GM06990 (cell line): ENCODE results near the gene ALPG.

Experiments used
- DNase-seq: peaks from one replicate; pipeline ENCODE4 v3.0.0-alpha.2; 2011; ENCODE audit not compliant: insufficient read length; ENCODE audit errors: extremely low read depth
- H3K27me3 ChIP-seq: replicated peaks from 2 replicates; pipeline ENCODE4 v1.6.0; 2011; ENCODE audit warnings: low read length; ENCODE audit not compliant: control insufficient read depth, insufficient read depth
- H3K36me3 ChIP-seq: 2 replicates; pipeline ENCODE4 v1.5.1; 2011; ENCODE audit warnings: low read length; ENCODE audit not compliant: control insufficient read depth, insufficient read depth
- H3K4me3 ChIP-seq: replicated peaks from 2 replicates; pipeline ENCODE4 v1.5.1; 2011; ENCODE audit warnings: low read depth, mild to moderate bottlenecking, control low read depth, low read length
- TF ChIP-seq, protein P1 (sequence below): IDR thresholded peaks from 2 replicates; pipeline ENCODE4 v1.5.1; 2011; ENCODE audit warnings: low read length, control low read depth, mild to moderate bottlenecking, inconsistent platforms; ENCODE audit not compliant: insufficient read depth, poor library complexity, severe bottlenecking

Gene ALPG

DNA sequence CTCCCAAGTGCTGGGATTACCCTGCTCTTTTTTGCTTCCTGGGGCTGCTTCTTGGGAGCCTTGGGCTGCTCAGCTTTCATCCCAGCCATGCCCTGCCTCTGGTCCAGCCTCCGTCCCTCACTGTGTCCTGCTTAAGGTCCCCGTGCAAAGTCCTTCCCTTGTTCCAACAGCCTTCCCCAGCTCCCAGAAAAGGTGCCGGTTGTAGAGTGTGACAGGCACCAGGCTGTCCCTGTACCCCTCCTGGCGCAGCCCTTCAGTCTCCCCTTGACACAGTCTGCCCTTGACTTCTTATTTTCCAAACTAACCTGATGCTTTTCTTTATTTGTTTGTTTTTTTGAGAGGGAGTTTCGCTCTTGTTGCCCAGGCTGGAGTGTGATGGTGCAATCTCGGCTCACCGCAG, 29.2 kb downstream of the ALPG start:
- no peaks in the 10 kb centered on the region; the same call in 1 of the 2 replicates for H3K27me3 ChIP-seq

DNA sequence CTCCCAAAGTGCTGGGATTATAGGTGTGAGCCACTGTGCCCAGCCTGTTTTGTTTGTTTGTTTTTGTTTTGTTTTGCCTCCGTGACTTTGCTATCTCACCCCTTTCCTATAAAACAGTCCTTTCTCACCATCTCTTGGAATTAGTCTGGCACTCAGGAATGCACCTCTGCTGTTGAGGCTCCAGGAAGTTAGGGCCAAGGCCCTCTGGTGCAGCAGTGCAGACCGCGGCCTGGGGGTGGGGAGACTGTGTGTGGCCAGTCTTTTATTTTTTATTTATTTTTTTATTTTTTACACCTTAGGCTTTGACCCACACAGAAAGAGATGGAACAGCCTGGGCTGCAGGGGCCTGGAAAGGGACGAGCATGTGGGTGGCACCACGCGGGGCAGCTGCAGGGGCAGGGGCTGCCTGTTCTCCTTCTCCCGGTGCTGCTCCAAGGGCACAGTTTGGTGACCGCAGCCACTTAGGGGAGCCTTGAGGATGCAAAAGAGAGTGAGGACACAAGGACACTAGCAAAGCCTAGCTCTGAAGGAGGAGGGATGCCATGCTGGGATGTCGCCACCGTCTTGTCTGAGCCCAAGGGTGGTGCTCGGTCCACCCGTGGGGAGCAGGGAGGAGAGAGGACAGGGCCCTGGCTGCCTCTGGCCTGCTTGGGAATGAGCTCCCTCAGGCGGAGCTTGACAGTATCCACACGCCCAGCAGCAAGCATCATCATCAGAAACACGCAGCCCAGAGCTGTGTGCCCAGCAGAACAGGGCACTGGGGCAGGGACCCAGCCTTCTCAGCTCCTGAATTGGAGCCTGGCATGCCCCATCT, 29.9 kb downstream of the ALPG start:
- TF ChIP-seq, protein P1, sequence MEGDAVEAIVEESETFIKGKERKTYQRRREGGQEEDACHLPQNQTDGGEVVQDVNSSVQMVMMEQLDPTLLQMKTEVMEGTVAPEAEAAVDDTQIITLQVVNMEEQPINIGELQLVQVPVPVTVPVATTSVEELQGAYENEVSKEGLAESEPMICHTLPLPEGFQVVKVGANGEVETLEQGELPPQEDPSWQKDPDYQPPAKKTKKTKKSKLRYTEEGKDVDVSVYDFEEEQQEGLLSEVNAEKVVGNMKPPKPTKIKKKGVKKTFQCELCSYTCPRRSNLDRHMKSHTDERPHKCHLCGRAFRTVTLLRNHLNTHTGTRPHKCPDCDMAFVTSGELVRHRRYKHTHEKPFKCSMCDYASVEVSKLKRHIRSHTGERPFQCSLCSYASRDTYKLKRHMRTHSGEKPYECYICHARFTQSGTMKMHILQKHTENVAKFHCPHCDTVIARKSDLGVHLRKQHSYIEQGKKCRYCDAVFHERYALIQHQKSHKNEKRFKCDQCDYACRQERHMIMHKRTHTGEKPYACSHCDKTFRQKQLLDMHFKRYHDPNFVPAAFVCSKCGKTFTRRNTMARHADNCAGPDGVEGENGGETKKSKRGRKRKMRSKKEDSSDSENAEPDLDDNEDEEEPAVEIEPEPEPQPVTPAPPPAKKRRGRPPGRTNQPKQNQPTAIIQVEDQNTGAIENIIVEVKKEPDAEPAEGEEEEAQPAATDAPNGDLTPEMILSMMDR = no peak
- no peaks in the 10 kb centered on the region for H3K36me3 ChIP-seq
- H3K27me3 ChIP-seq = no peaks in the 10 kb centered on the region; the same call in 1 of the 2 replicates
- no peak for DNase-seq
- H3K4me3 ChIP-seq = no peak overlapping the region

More for the DNA sequence above, 29.2 kb downstream of the ALPG start:
- Histone ChIP-seq H3K36me3 (no peaks in the 10 kb centered on the region), H3K4me3 (no peak overlapping the region)
- TF ChIP-seq, protein P1 = no peak
- no peak for DNase-seq

DNA sequence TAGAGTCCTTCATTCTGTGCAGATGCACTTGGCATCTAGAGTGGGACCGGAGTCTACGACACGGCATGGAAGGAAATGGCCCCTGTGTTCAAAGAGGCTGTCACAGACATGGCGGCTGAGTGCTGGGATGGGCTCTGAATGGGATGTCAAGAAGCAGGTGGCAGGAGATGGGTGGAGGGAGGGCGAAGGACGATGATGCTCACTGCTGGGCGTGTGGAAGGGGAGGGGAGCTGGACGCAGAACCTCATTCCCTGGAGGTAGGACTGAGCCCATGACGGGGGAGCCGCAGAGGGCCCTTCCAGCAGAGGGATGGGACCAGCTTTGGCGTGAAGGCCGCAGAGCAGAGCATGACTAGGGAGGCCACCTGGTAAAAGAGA, 30.5 kb downstream of the ALPG start:
- no peaks in the 10 kb centered on the region for H3K36me3 ChIP-seq
- no peak for DNase-seq
- H3K27me3 ChIP-seq = no peaks in the 10 kb centered on the region; the same call in 1 of the 2 replicates

DNA sequence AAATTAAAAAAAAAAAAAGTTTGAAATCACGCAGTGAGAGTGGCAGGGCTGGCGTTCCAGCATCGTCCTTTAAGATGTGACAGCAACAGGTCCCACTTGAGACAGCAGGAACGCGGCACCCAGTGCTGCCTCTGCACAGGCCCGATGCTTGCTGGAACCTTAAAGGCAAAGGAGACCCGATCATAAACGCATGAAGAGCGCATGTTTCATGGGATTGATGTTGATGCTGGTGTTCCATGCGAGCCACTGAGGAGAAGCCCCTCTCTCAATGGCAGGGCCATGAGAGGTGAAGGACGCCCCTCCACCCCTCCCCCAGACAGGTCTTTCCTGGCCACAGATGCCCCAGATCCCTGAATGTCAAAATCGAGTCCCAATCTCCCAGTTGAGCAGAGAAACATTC, 31.4 kb downstream of the ALPG start:
- TF ChIP-seq, protein P1 = no peak
- no peak for DNase-seq
- Histone ChIP-seq H3K4me3 (no peak overlapping the region), H3K27me3 (no peaks in the 10 kb centered on the region; the same call in 1 of the 2 replicates), H3K36me3 (no peaks in the 10 kb centered on the region)

More for the DNA sequence above, 30.5 kb downstream of the ALPG start:
- TF ChIP-seq, protein P1 = no peak
- no peak overlapping the region for H3K4me3 ChIP-seq

DNA sequence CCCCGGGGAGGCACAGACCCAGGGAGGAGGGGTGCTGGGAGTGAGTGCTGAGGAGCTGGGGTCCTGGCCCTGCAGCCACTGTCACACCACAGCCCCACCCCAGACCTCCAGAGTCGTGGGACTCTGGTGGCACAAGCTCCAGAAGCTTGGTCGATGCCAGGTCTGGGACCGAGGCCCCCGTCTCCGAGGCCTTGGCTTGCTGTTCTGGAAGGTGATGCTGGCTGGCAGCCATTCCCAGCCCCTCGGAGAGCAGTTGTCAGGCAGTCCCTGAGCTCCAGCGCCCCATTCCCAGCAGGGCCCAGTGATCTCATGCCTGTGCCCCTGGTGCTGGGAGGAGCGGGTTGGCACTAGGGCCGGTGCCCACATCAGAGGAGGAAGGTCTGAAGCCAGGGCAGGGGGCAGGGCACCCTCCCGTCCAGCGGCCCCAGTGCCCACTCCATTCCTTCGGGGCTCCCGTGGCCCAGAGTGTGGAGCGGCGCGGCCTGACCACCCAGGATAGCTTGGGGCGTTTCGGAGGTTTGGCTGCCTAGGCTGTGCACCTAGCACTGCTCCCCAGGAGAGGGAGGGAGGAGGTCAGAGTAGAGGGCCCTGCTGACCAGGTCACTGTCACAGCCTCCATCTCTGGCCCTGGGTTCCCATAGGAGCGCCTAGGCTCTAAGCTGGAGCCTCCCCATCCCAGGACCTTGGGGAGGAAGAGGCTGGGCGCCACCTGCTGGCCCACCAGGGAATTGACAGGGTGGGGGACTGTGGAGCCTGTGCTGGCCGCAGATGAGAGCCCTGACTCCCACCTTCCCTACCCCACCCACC, 32.5 kb downstream of the ALPG start:
- H3K4me3 ChIP-seq = no peak overlapping the region
- no peaks in the 10 kb centered on the region for H3K36me3 ChIP-seq
- no peaks in the 10 kb centered on the region; the same call in 1 of the 2 replicates for H3K27me3 ChIP-seq
- TF ChIP-seq, protein P1 = peak; percentile 43
- DNase-seq = no peak
